GM12875 (cell line): ENCODE data around the gene DCX.
"Not testable (repeated sequence)": the region's sequence is repeated elsewhere in the genome, so short reads cannot be mapped to it uniquely, and the experiment has no call there.

ENCODE experiments used
- H3K4me3 ChIP-seq: one replicate; pipeline ENCODE4 v1.5.1; 2011; ENCODE audit warnings: low read depth, low read length, control low read depth
- TF ChIP-seq, protein P1 (sequence below): IDR thresholded peaks from 2 replicates; pipeline ENCODE4 v1.5.1; 2011; ENCODE audit warnings: low read depth, mild to moderate bottlenecking, control low read depth, inconsistent platforms, low read length, moderate library complexity, borderline replicate concordance; ENCODE audit not compliant: insufficient read depth

The DCX gene

DNA sequence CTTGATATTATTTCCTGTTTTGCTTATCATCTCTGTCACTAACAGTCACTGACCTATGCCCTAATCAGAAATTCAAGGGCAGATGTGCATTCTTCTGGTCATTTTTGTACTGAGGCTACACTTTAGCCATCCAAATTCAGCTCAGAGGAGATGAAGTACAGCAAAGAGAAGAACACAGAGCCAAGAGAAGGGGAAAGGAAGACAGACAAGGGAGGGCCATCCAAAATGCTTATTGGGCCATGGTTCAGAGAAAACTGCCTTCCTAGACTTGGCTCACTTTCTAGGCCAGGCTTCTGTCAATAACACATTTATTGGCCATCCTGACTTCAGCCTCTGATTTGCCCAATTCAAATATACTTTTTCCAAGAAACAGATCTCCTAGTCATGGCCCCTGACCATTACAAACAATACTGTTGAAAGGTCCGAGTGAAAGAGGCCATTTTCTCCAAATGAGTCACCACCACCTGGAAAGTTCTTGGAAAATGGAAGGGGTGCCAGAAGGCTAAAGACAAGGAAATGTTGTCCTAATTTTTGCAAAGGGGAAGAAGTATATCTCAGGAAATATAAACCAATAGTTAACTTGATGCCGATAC is 56.4 kb downstream of the DCX start:
- TF ChIP-seq, protein P1, sequence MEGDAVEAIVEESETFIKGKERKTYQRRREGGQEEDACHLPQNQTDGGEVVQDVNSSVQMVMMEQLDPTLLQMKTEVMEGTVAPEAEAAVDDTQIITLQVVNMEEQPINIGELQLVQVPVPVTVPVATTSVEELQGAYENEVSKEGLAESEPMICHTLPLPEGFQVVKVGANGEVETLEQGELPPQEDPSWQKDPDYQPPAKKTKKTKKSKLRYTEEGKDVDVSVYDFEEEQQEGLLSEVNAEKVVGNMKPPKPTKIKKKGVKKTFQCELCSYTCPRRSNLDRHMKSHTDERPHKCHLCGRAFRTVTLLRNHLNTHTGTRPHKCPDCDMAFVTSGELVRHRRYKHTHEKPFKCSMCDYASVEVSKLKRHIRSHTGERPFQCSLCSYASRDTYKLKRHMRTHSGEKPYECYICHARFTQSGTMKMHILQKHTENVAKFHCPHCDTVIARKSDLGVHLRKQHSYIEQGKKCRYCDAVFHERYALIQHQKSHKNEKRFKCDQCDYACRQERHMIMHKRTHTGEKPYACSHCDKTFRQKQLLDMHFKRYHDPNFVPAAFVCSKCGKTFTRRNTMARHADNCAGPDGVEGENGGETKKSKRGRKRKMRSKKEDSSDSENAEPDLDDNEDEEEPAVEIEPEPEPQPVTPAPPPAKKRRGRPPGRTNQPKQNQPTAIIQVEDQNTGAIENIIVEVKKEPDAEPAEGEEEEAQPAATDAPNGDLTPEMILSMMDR, result no peak
- H3K4me3 ChIP-seq, result no peak overlapping the region

DNA sequence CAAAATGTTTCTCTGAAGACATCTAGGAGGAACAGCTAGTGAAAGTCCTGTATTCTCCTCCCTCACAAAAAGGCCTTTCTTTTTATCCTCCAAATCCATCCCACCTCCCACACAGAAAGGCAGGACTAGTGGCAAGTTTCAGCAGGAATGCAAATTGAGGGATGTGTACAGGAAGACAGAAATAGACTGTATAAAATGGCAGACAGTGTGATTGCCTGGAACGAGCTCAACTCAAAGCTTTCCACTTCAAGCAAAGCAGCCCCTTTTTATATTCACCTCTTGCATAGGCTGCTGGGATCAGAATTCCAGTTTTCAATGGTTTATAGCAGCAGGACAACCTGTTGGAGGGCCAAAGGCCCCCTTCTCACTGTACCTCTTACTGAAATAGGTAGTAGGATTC is 57.5 kb downstream of the DCX start:
- no peak overlapping the region for H3K4me3 ChIP-seq
- TF ChIP-seq, protein P1, result no peak

DNA sequence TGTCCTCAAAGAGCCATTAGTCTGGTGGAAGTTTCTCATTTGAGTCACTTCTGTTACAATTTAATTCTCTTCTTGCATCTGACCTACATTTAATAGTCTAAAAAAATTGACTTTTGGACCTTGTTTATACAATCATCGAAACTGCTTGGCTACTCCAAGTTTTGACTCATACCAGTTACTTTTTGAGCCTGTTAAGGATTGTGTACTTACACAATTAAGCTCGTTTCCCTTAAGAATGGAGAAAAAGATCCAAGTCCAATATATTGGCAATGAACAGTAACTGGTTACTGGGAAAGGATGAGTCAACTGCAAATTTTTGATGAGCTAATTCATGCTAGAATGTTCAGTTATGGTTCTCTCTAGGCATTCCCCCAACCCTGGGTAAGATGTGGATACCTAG is 58.2 kb downstream of the DCX start:
- TF ChIP-seq, protein P1, result no peak
- no peak overlapping the region for H3K4me3 ChIP-seq

GRCh38 chrX:111352424-111352823 is 59.6 kb downstream of the DCX start:
- TF ChIP-seq, protein P1, result no peak
- no peak overlapping the region for H3K4me3 ChIP-seq

DNA sequence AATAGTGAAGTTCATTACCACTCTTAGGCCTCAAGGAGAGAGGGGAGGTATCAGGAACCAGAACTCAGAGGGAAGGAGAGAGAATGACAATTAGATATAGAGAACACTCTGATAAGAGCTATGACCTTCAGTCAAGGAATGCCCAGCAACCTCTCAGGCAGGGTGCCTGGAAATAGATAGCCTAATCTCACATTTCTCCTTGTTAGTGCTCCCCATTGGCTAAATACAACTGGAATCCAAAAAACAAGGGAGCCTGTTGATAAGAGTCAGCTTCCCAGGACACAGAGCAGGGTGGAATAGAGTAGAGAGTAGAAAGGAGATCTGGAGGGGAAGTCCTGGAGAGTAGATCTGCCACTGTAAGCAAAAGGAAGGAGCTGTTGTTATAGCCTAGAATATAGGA is 62.1 kb downstream of the DCX start:
- TF ChIP-seq, protein P1, result no peak
- H3K4me3 ChIP-seq, result no peak overlapping the region

- TF ChIP-seq, protein P1, result no peak
Observed at GRCh38 chrX:111349101-111349500, 62.9 kb downstream of the DCX start.

GRCh38 chrX:111348429-111348828 is 63.6 kb downstream of the DCX start:
- H3K4me3 ChIP-seq, result no peak overlapping the region
- TF ChIP-seq, protein P1, result no peak

More at GRCh38 chrX:111349101-111349500, 62.9 kb downstream of the DCX start:
- H3K4me3 ChIP-seq, result no peak overlapping the region

DNA sequence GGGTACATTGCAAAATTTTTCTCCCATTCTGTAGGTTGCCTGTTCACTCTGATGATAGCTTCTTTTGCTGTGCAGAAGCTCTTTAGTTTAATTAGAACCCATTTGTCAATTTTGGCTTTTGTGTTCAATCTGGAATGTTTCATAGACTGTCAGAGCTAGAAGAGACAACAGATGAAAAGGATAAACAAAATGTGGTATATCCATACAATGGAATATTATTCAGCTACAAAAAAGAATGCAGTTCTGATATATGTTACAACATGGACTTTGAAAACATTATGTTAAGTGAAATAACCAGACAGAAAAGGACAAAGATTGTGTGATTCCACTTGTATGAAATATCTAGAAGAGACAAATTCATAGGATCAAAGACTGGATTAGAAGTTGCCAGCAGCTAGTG is 65.8 kb downstream of the DCX start:
- H3K4me3 ChIP-seq, result not testable (repeated sequence)
